ENCODE results near the gene SDCBP2.

Gene SDCBP2

DNA sequence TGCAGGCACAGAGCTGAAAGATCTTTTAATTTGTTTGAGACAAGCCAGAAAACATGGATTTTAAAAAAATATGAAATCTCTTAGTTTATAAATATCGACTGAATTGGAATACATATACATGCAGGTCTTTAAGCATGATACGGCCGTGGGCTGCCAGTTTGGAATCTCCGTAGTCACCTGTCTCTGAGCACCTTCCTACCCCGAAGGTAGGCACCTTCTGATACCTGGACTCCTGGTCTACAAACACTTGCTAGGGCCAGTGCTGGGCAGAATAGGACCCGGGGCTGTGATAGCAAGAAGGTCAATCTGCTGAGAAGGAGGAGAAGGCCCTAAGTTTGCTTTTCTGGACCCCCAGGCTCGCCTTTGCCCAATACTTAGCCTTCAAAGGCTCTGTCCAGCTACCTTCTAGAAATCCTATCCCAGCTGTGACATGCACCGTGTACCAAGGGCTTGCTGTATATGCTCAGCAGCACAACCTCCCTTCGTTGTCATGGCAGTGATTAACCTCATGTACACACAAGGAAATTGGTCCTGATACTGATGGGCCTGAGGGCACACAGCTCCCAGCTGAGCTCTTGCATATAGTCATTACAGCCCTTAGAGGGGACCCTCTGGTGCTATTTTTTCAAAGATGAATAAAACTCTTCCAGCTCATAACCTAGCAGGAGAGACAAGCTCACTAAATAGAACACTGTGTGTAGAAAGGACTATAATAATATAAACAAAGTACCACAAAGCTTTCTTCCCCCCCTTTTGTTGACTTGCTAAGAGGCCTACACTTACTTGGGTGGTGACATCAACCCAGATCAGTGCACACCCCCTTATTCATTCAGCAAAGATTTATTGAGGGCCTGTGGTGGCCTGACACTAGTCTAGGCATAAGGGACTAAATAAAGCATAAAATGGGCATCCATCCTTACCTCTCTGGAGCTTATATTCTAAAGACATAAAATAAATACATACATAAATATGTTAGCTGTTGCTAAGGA lies 45.1 kb downstream of the SDCBP2 start:
- TF ChIP-seq, protein P1, sequence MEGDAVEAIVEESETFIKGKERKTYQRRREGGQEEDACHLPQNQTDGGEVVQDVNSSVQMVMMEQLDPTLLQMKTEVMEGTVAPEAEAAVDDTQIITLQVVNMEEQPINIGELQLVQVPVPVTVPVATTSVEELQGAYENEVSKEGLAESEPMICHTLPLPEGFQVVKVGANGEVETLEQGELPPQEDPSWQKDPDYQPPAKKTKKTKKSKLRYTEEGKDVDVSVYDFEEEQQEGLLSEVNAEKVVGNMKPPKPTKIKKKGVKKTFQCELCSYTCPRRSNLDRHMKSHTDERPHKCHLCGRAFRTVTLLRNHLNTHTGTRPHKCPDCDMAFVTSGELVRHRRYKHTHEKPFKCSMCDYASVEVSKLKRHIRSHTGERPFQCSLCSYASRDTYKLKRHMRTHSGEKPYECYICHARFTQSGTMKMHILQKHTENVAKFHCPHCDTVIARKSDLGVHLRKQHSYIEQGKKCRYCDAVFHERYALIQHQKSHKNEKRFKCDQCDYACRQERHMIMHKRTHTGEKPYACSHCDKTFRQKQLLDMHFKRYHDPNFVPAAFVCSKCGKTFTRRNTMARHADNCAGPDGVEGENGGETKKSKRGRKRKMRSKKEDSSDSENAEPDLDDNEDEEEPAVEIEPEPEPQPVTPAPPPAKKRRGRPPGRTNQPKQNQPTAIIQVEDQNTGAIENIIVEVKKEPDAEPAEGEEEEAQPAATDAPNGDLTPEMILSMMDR (IDR thresholded peaks at IDR 0.05; ENCODE audit: low read depth, low read length, missing control alignments), result no peak
- DNase-seq (ENCODE audit: extremely low read depth, low read depth), result no peak
- H3K4me3 ChIP-seq (replicated peaks; ENCODE audit: low read depth, low read length), result no peak overlapping the region

DNA sequence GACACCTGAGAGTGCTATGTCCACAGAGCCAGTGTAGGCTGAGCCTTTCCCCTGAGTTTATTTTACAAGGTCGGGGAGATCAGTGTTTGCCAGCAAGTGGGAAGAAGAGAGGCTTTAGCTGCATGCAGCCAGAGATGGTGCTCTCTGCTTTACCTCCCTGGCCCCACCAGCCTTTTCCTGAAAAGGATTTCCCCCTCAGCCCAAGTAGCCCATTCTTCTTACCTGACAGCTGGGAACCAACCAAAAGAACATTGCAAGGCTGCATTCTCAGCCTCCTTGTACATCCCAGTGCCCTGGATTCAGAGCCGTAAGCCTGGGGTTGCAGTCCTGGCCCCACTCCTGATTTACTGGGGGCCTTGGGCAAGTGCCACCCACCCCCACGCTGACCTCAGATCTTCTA lies 46.0 kb downstream of the SDCBP2 start:
- no peak for DNase-seq (ENCODE audit: extremely low read depth, low read depth)
- H3K4me3 ChIP-seq (replicated peaks; ENCODE audit: low read depth, low read length), result no peak overlapping the region
- TF ChIP-seq, protein P1 (IDR thresholded peaks at IDR 0.05; ENCODE audit: low read depth, low read length, missing control alignments), result no peak

DNA sequence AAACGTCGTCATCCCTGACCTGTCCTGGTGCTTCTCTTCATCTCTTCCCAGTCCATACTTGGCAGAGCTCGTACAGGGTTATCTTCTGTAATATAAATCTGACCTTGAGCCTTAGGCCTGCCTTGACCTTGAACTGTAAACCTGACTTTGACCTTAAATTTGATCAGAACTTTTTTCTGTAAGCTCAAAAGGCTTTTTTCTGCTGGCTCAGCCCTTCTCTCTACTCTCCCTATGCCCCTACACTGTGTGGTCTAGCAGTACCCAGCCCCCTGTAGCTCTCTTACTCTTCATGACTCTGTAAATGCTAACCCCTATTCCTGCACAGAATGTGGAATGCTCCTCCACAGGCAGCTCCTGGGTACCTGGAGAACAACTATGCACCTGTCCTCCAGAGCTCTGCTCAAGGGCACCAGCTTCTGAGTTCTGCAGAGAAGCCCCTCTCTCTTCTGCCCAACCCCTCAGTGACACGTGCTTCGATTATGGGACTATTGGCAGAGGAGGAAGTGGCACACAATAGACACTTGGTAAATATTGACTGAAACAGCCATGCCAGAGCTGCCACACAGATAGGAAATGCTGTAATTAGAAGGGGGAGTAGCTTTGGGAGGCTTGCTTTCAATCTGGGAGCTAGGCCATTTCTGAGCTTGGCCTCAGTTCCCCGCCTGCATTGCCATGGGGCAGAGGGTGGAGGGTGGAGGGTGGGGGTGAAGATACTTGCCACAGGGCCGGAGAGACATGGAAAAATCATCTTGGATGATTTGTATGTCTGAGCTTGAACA lies 47.5 kb downstream of the SDCBP2 start:
- no peak overlapping the region for H3K4me3 ChIP-seq (replicated peaks; ENCODE audit: low read depth, low read length)
- TF ChIP-seq, protein P1 (IDR thresholded peaks at IDR 0.05; ENCODE audit: low read depth, low read length, missing control alignments), result no peak
- no peak for DNase-seq (ENCODE audit: extremely low read depth, low read depth)

DNA sequence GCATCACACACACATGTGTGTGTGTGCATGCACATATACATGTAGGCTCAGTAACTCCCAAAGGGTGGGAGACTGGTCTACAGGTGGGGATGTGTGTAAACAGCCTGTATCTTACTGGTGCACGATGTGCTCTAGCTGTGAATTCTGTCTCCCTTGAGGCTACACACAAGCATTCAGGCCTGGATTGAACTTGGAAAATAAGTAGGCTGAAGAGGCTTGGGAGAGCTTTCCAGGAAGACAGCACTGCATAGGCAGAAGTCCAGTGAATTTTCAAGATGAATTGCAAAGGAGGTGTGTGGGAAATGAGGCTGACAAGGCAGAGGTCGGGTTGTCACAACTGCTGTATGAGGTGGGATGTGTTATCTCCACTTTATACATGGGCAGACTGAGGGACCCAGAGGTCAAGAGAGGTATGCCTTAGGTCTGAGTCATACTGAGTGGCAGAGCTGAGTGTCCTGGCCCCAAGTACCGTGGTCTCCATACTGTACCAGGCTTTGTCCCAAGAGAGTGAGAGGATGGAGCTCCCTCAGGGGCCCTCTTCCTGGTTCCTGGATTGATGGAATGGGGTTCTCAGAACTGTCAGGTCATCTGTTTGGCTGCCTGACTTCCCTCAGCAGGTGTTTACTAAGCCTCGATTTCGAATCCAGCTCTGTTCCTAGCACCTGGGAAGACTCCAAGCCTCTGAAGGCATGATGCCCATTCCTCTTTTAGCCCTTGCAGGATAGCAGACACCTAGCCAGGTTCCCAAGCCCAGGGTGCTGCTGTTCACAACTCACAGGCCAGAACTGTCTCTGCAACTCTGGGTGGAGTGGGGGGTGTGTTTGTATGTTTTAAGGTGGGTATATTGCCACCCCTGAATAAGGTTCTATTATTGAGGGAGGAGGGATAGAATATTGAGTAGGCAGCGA lies 48.5 kb downstream of the SDCBP2 start:
- TF ChIP-seq, protein P1 (IDR thresholded peaks at IDR 0.05; ENCODE audit: low read depth, low read length, missing control alignments), result no peak
- DNase-seq (ENCODE audit: extremely low read depth, low read depth), result no peak
- no peak overlapping the region for H3K4me3 ChIP-seq (replicated peaks; ENCODE audit: low read depth, low read length)

DNA sequence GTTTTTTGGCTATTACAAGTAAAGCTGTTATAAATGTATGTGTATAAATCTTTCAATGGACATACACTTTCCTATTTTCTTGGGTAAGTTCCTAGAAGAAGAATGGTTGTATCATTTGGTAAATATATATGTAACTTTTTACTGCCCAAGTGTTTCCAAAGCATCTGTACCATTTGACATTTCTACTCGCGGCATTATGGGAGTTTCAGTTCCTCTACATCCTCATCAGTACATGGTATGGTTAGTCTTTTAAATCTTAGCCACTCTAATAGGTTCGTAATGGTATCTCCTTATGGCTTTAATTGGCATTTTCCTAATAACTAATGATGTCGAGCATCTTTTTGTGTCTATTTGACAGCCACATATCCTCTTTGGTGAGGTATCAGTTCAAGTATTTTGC lies 49.9 kb downstream of the SDCBP2 start:
- H3K4me3 ChIP-seq (replicated peaks; ENCODE audit: low read depth, low read length), result no peak overlapping the region
- TF ChIP-seq, protein P1 (IDR thresholded peaks at IDR 0.05; ENCODE audit: low read depth, low read length, missing control alignments), result no peak
- DNase-seq (ENCODE audit: extremely low read depth, low read depth), result no peak

All from HFF-Myc (cell line).